ENCODE measurements around the gene PIAS4.

The PIAS4 gene

GRCh38 chr19:4069331-4069959 lies 61.9 kb downstream of the PIAS4 start:
- TF ChIP-seq CSRNP3 (CRISPR knock-in tag; IDR thresholded peaks at IDR 0.05) (no peak), BACH2 (CRISPR knock-in tag; IDR thresholded peaks at IDR 0.05; ENCODE audit: borderline replicate concordance) (no peak), PATZ1 (CRISPR knock-in tag; IDR thresholded peaks at IDR 0.05; ENCODE audit: borderline replicate concordance) (no peak), ZFP30 (CRISPR knock-in tag; IDR thresholded peaks at IDR 0.05) (no peak), ZFP3 (CRISPR knock-in tag; IDR thresholded peaks at IDR 0.05) (no peak), TSHZ2 (CRISPR knock-in tag; IDR thresholded peaks at IDR 0.05) (no peak), ISL1 (CRISPR knock-in tag; IDR thresholded peaks at IDR 0.05) (no peak), ESRRG (CRISPR knock-in tag; IDR thresholded peaks at IDR 0.05) (no peak), ZC3H10 (CRISPR knock-in tag; IDR thresholded peaks at IDR 0.05) (no peak), ZNF8 (CRISPR knock-in tag; IDR thresholded peaks at IDR 0.05) (no peak), GLIS3 (CRISPR knock-in tag; IDR thresholded peaks at IDR 0.05) (no peak), TCF4 (CRISPR knock-in tag; IDR thresholded peaks at IDR 0.05; ENCODE audit: borderline replicate concordance) (no peak), SNAI2 (CRISPR knock-in tag; IDR thresholded peaks at IDR 0.05) (no peak), OSR1 (CRISPR knock-in tag; IDR thresholded peaks at IDR 0.05) (no peak), ZNF70 (CRISPR knock-in tag; IDR thresholded peaks at IDR 0.05) (no peak)
- no peak for ATAC-seq

- TF ChIP-seq PPARA (CRISPR knock-in tag; IDR thresholded peaks at IDR 0.05; ENCODE audit: borderline replicate concordance): no peak
- TF ChIP-seq CSDC2 (CRISPR knock-in tag; IDR thresholded peaks at IDR 0.05): no peak
- TF ChIP-seq ZFP30 (CRISPR knock-in tag; IDR thresholded peaks at IDR 0.05): no peak
- TF ChIP-seq ISL1 (CRISPR knock-in tag; IDR thresholded peaks at IDR 0.05): no peak
- TF ChIP-seq GLIS3 (CRISPR knock-in tag; IDR thresholded peaks at IDR 0.05): no peak
- no peak for TF ChIP-seq ZNF8 (CRISPR knock-in tag; IDR thresholded peaks at IDR 0.05)
- TF ChIP-seq ESRRG (CRISPR knock-in tag; IDR thresholded peaks at IDR 0.05): no peak
- TF ChIP-seq CREB5 (CRISPR knock-in tag; IDR thresholded peaks at IDR 0.05; ENCODE audit: low read depth): no peak
- TF ChIP-seq CSRNP3 (CRISPR knock-in tag; IDR thresholded peaks at IDR 0.05): no peak
- no peak for TF ChIP-seq ZNF565 (CRISPR knock-in tag; conservative IDR thresholded peaks at IDR 0.05; ENCODE audit: low read depth)
- no peak for TF ChIP-seq ZFP3 (CRISPR knock-in tag; IDR thresholded peaks at IDR 0.05)
- no peak for TF ChIP-seq TCF4 (CRISPR knock-in tag; IDR thresholded peaks at IDR 0.05; ENCODE audit: borderline replicate concordance)
- no peak for TF ChIP-seq PATZ1 (CRISPR knock-in tag; IDR thresholded peaks at IDR 0.05; ENCODE audit: borderline replicate concordance)
- TF ChIP-seq ARNTL (CRISPR knock-in tag; IDR thresholded peaks at IDR 0.05; ENCODE audit: borderline replicate concordance, low read depth): no peak
- TF ChIP-seq SNAI2 (CRISPR knock-in tag; IDR thresholded peaks at IDR 0.05): no peak
- ATAC-seq: no peak
Measured at GRCh38 chr19:4071610-4072009, 64.1 kb downstream of the PIAS4 start.
